ENCODE measurements around the gene CACNA1A.

The CACNA1A gene

GRCh38 chr19:13356686-13357280 lies 149.5 kb downstream of the CACNA1A start:
- no peak for DNase-seq

- DNase-seq, result no peak
Measured at GRCh38 chr19:13356185-13356584, 150.1 kb downstream of the CACNA1A start.

GRCh38 chr19:13355356-13355755 lies 150.9 kb downstream of the CACNA1A start:
- DNase-seq, result no peak

- no peak for DNase-seq
Measured at GRCh38 chr19:13353625-13354024, 152.7 kb downstream of the CACNA1A start.

GRCh38 chr19:13350759-13351158 lies 155.5 kb downstream of the CACNA1A start:
- DNase-seq, result no peak

GRCh38 chr19:13350072-13350471 lies 156.2 kb downstream of the CACNA1A start:
- no peak for DNase-seq

- DNase-seq, result no peak
Measured at GRCh38 chr19:13347367-13347766, 158.9 kb downstream of the CACNA1A start.

- DNase-seq, result no peak
Measured at GRCh38 chr19:13343514-13343913, 162.8 kb downstream of the CACNA1A start.

GRCh38 chr19:13342672-13343071 lies 163.6 kb downstream of the CACNA1A start:
- DNase-seq, result no peak

- no peak for DNase-seq
Measured at GRCh38 chr19:13339869-13340268, 166.4 kb downstream of the CACNA1A start.

- no peak for DNase-seq
Measured at GRCh38 chr19:13337181-13337580, 169.1 kb downstream of the CACNA1A start.

GRCh38 chr19:13334801-13335481 lies 171.3 kb downstream of the CACNA1A start:
- DNase-seq, result no peak

- DNase-seq, result no peak
Measured at GRCh38 chr19:13330285-13330684, 176.0 kb downstream of the CACNA1A start.

- DNase-seq, result no peak
Measured at GRCh38 chr19:13329766-13330165, 176.5 kb downstream of the CACNA1A start.

- no peak for DNase-seq
Measured at GRCh38 chr19:13328241-13328640, 178.0 kb downstream of the CACNA1A start.

- DNase-seq, result no peak
Measured at GRCh38 chr19:13319526-13319925, 186.8 kb downstream of the CACNA1A start.

- DNase-seq, result no peak
Measured at GRCh38 chr19:13318190-13318589, 188.1 kb downstream of the CACNA1A start.

GRCh38 chr19:13315495-13315894 lies 190.8 kb downstream of the CACNA1A start:
- DNase-seq, result no peak

GRCh38 chr19:13314761-13315160 lies 191.5 kb downstream of the CACNA1A start:
- no peak for DNase-seq

GRCh38 chr19:13313875-13314274 lies 192.4 kb downstream of the CACNA1A start:
- no peak for DNase-seq

- DNase-seq, result no peak
Measured at GRCh38 chr19:13309864-13310263, 196.4 kb downstream of the CACNA1A start.

- no peak for DNase-seq
Measured at GRCh38 chr19:13303381-13304129, 202.7 kb downstream of the CACNA1A start.

- no peak for DNase-seq
Measured at GRCh38 chr19:13302526-13303270, 203.6 kb downstream of the CACNA1A start.
